GM12878 (cell line): ENCODE results near the gene TBPL2.
A peak's percentile ranks its signal among the peaks of the same experiment; 100 is the strongest.

Experiments used
- CHD2 ChIP-seq: IDR thresholded peaks from 2 replicates; pipeline ENCODE4 v1.6.1; 2011; ENCODE audit warnings: low read depth, low read length, improper control_type of control experiment, borderline replicate concordance
- CREB1 ChIP-seq: IDR thresholded peaks from 2 replicates; pipeline ENCODE4 v1.6.1; 2012; ENCODE audit warnings: low read depth, mild to moderate bottlenecking, inconsistent platforms
- POU2F2 ChIP-seq: IDR thresholded peaks from 3 replicates; pipeline ENCODE4 v1.6.1; 2011; ENCODE audit warnings: low read depth, mild to moderate bottlenecking, low read length, borderline replicate concordance
- TF ChIP-seq, protein P1 (sequence below), 3 experiments: IDR thresholded peaks in 2 of 3; conservative IDR thresholded peaks in 1 of 3; 2 replicates each; pipeline ENCODE4 v1.5.1; 2011; ENCODE audit warnings: low read depth in 3 of 3, low read length in 3 of 3, mild to moderate bottlenecking in 3 of 3, control low read depth in 2 of 3, moderate library complexity in 2 of 3, inconsistent platforms in 1 of 3, mixed read lengths in 1 of 3; ENCODE audit not compliant: control insufficient read depth in 2 of 3, insufficient read depth in 1 of 3; ENCODE audit errors: extremely low read depth in 1 of 3

GRCh38 chr14:55458800-55459515 lies 18.5 kb upstream of the TBPL2 start:
- TF ChIP-seq CHD2, result no peak
- TF ChIP-seq, protein P1, sequence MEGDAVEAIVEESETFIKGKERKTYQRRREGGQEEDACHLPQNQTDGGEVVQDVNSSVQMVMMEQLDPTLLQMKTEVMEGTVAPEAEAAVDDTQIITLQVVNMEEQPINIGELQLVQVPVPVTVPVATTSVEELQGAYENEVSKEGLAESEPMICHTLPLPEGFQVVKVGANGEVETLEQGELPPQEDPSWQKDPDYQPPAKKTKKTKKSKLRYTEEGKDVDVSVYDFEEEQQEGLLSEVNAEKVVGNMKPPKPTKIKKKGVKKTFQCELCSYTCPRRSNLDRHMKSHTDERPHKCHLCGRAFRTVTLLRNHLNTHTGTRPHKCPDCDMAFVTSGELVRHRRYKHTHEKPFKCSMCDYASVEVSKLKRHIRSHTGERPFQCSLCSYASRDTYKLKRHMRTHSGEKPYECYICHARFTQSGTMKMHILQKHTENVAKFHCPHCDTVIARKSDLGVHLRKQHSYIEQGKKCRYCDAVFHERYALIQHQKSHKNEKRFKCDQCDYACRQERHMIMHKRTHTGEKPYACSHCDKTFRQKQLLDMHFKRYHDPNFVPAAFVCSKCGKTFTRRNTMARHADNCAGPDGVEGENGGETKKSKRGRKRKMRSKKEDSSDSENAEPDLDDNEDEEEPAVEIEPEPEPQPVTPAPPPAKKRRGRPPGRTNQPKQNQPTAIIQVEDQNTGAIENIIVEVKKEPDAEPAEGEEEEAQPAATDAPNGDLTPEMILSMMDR (IDR thresholded peaks at IDR 0.05 in 2 of 3, conservative IDR thresholded peaks at IDR 0.05 in 1 of 3; ENCODE audit: control insufficient read depth in 2 of 3, extremely low read depth in 1 of 3, insufficient read depth in 1 of 3, low read depth in 3 of 3, low read length in 3 of 3), result no peak
- TF ChIP-seq POU2F2, result no peak
- 0 out of 2 replicates have a peak, but pooled peaks have one; percentile 22 for TF ChIP-seq CREB1
